GM19328 (cell line): Measurements from ENCODE around the gene SIX5.
"Not testable (repeated sequence)": the region's sequence is repeated elsewhere in the genome, so short reads cannot be mapped to it uniquely, and the experiment has no call there.

Experiments used
- ATAC-seq: cut with Tn5 transposase; IDR thresholded peaks from one replicate; pipeline ENCODE4 v1.9.1; 2021; ENCODE audit warnings: mild to moderate bottlenecking, moderate library complexity; ENCODE audit not compliant: unreplicated experiment

Gene SIX5

DNA sequence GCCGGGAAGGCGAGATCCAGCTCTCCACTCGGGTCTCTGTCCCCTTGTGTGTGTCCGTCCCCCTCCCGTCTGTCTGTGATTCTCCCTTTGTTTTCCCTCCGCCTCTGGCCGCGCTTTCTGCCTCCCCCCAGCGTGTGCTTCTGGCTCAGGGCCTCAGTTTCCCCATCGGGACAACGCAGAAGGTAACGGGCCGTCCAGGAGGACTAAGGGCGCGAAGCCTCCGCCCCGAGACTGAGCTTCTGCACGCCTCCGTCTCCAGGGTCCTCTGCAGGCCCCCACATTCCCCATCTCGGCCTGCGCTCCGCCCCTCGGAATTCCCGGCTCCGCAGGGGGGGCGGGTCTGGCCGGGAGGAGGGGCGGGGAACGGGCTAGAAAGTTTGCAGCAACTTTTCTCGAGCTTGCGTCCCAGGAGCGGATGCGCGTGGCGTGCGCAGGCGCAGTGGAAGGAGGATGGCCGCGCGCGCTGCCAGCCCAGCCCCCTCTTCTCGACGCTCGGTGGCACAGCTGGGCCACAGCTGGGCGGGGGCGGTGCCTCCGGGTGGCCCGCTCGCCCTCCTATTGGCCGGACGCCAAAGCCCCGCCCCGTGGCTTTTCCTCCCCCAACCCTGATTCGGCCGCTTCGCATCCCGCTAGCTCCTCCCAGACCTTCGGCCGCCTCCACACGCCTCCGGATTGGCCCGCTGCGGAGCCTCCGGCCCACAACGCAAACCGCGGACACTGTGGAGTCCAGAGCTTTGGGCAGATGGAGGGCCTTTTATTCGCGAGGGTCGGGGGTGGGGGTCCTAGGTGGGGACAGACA lies at the start of gene SIX5:
Gene SIX5 (minus strand): TSS at position 269 of the 799 bp plus-strand sequence. CDS start 408 bp downstream, outside the sequence.
- peak; percentile 61 for ATAC-seq

DNA sequence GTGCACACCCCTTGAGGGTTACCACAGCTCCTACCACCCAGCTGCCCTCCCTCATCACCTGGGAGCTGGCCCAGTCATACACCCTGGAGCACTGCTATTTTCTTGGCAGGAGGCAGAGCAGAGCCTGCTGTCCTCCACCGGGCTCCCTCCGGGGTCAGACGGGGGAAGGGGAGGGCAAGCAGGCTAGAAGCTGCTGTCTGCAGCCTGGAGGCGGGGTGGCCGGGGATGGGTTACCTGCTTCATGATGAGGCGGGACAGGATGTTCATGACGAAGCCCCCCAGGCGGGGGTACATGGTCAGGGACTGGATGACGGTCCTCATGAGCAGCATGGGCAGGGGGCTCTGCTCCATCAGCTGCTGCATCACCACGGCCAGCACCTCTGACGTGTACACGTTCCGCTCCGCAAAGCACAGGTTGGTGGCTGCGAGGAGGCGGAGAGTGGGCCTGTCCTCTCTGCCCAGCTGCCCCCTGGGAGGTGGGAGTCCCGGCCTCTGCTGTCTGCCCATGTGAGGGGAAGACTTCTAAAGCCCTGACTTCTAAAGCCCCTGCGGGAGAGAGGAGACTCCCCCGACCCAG lies 48.8 kb upstream of the SIX5 start:
- no peak for ATAC-seq

DNA sequence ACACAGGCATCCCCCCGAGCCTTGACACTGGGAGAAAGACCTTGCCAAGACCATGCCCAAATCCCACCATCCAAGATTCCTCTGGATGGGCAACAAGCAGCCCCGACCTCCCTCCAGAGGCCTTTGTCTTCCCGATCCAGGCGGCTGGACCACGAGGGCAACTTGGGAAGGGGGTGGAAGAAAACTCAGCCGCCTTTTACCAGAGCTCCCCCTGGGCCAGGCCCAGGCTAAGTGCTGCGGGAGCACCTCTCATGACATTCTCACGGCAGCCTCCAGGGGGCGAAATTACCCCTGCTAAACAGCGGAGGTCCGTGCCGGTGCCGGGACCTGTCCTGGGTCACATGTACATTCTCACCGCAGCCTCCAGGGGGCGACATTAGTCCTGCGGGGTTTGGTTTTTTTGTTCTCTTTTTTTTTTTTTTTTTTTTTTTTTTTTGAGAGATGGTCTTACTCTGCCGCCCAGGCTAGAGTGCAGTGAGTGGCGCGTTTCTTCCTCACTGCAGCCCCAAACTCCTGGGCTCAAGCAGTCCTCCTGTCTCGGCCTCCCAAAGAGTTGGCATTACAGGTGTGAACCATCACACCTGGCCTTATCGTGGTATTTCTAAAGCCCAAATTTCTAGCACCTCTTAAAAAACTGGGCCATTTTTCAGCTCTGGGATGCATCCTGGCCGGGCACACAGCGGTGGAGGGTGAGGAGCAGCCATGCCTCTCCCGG lies 48.1 kb upstream of the SIX5 start:
- peak; percentile 80 for ATAC-seq

DNA sequence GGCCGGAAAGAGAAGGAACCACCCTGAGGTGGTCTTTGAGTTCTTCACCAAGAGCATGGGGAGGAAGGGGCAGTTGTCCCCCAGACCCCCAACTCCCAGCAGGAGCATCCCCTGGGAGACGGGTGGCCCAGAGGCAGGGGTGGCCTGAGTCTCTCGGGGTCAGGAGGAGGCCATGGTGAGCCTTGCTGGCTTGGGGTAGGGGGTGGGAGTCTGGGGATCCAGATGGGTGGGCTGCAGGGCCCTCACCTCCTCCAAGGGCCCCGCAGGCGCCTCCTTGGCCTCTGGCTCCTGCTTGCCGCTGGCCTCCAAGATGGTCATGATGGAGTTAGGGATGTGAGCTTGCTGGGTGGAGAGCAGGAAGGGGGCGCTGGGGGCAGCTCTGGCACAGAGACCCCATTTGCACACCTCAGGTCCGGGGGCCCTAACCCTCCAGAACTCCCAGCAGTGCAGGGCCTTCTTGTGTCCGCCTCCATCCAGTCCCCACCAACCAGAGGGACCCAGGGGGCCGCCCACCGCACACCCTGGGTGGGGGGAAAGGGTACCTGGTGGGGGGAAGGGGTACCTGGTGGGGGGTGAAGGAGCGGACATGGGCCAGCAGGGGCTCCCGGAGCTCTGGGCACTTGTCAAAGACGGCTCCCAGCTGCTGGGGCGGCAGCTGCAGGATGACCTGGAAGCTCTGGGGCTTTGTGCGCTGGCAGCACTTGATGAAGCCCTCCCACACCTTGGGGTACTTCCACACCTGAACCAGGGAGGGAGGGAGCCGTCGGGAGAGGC lies 47.4 kb upstream of the SIX5 start:
- ATAC-seq: no peak

DNA sequence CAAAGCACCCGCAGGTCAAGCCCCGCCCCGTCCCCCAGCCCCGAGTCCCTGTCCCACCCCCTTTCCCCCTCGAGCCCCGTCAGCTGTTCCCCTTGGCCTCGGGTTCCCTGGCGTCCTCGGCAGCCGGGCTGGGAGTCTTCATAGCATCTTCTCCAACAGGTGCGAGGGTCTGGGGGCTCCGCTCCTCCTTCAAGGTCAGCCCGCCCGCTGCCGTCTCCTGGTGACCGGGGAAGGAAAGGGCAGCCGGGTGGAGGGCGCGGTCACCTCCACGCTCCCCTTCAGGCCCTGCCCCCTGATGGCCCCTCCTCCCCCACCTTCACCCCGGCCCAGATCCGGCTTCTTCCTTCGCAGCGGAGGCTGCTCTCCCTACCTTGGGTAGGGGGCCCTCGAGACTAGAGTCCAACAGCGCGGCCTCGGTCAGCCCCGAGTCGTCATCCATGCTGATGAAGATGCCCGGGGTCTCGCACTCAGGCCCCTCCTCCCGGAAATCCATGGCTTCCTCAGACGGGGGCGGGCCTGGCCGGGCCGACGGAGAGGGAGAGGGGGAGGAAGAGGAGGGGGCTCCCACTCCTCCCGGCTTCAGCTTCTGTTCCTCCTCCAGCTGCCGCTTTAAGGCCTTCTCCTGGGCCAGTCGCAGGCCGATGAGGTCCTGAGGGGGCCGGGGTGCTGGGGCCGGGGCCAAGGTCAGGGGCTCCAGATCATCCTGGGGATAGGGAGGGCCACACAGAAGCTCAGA lies 46.6 kb upstream of the SIX5 start:
- ATAC-seq: no peak

DNA sequence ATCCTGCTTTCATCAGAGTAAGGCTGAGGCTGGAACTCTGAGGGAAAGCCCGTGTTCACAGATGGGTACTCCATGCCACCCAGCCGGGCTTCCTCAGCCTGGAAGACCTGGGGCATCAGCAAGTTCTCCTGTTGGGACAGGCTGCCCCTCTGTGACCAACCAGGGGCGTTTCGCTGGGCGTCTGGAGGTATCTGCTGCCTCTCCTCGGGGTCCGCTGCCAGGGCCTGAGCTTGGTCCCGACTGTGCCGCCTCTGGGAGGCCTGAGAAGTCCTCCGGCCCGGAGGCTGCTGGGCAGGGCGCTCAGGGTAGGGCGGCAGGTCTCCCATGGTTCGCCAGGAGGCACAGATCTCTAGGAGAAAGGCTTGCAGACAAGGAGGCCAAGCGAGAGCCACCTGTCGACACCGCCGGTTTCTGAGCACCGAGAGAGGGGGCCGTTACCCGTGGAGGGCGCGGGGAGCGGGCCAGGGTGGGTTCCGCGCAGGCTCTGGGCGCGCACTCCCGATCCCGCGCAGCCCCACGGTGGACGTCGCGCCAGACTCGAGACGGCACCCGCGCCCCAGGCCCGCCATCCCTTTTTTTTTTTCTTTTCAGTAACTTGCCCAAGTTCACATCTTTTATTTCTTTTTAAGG lies 45.9 kb upstream of the SIX5 start, which contains the start of gene RSPH6A:
Gene RSPH6A (minus strand): TSS at position 458 of the 630 bp plus-strand sequence. CDS start 132 bp downstream, at position 326.
- no peak for ATAC-seq

DNA sequence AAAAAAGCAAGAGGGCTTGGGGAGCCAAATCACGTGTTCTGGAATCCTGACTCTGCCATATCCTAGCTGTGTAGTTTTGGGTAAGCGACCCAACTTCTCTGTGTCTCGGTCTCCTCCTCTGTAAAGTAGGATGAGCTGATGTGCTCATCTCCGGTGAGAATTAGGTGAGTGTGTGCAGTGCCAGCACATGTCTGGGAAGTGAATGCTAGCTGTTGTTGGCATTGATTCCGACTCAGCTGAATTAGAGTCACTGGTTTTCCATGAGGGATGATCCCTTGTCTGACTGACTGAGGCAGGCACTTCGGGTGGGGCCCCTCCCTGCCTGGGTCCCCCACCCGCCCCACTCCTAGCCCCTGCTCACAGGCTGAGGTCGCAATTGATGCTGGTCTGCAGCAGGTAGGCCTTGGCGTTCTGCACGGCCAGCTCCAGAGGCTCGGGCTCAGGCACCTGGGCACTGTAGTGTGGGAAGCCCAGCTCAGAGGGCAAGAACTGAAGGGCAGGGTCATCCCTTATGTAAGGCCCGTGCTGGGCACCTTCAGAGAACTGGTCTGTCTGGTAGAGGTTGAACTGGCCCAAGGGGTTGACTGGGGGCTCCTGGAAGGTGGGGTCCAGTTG lies 45.2 kb upstream of the SIX5 start:
- no peak for ATAC-seq

DNA sequence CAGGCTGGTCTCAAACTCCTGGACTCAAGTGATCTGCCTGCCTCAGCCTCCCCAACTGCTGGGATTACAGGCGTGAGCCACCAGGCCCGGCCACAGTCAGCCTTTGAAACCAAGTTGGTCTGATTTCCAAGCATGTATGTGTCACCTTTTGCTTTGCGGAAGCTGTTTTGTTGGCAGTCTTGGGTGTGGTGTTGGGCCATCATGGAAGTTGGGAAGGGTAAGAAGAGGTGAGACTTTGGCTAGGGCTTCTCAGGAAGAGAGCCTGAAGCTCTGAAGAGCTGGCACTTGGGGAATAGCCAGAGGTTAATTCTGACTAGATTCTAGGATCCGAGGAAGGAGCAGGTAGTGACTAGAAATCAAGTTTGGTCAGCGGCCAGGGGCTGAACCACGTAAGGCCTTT lies 43.2 kb upstream of the SIX5 start:
- no peak for ATAC-seq

DNA sequence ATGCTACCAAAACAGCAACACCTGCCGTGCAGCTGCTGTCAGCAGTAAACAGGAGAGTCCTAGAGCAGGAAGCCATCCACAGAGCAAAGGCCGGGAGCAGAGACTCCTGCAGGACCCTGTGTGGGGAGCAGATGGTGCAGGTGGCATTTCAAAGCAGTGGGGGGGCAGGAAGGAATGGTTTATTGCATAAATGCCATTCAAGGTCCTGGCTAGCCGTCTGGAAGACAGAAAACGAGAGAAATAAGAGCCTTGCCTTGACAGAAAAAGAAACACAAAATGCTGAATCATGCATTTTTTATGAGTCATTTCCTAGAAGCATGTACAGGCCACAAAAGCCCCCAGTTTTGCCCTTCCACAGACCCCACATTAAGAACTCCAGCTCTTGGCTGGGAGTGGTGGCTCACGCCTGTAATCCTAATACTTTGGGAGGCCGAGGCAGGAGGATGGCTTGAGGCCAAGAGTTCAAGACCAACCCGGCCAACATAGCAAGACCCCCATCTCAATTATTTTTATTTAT lies 40.6 kb upstream of the SIX5 start:
- ATAC-seq: no peak

DNA sequence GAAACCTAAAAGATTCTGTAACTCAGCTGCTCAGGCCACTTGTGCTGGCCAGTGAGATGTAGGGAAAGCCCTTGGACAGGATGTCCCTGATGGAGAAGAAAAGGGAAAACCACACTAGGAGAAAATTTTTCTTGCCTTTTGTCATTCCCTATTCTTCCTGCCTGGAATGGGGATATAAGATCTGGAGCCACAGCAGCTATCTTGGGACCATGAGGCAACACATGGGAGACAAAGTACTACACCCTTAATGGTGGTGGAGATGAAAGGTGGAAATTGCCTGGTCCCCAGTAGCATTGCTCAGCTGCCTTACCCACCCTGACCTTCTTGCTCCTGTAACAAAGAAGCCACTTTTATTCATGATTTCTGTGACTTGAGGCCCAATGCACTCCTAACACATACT lies 36.7 kb upstream of the SIX5 start:
- no peak for ATAC-seq

DNA sequence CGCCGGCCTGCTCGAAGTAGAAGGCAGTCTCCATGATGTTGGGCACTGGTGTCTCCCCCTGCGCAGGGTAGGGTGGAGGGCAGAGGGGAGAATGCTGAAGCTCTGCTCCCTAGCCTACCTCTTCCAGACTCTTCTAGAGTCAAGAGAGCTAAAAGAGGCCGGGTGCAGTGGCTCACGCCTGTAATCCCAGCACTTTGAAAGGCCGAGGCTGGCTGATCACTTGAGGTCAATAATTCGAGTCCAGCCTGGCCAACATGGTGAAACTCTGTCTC lies 35.8 kb upstream of the SIX5 start:
- ATAC-seq: no peak

DNA sequence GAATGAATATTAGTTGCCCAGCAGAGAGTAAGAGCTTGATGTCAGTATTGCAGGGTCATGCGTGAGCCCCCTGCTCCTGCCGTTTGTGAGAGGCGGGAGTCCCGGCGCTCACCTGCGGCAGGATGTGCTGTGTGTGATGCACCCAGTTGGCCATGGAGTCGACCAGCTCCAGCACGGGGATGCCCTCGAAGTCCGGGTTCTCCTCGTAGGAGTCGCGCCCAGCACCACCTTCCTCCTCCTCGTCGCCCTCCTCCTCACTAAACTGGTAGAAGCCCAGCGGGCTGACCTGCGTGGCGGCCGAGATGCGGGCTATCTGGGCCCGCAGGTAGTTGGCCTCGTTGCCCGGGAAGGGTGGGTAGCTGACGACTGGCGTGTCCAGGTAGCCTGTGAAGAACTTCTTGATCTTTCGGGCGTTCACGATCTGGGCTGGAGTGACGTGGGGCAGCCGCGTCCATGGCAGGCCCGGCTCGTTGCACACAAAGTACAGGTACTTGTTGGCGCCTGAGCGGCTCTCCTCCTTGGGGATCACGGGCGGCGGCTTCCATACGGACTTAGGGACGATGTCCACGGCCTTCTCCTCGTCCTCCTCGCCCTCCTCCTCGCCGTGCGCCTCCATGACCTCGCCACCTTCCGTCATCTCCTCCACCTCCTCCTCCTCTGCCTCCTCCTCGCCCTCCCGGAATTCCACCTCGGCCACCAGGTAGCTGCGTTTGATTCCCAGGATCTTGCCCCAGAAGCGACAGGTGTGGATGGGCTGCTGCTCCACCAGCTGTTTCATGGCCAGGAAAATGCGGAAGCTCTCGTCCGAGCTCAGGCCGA lies 35.3 kb upstream of the SIX5 start:
- ATAC-seq: no peak

DNA sequence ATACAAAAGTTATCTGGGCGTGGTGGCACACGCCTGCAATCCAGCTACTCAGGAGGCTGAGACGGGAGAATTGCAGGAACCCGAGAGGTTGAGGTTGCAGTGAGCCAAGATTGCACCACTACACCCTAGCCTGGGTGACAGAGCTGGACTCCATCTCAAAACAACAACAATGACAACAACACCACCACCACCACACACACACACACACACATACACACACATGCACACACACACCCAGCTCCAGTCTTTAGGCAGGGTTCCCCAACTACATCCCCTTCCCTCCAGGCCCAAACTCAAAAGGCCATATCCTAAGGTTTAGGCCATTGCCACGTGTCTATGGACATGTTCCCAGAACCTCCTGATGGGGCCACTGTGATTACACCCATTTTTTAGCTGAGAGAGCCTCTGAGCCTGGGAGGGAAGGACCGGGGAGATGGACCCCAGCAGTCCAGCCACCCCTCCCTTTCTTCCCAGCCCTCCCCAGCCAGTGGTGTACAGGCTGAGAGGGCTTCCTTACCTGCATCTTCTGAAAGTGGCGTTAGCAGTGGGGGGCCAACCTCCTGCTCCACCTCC lies 32.6 kb upstream of the SIX5 start:
- no peak for ATAC-seq

DNA sequence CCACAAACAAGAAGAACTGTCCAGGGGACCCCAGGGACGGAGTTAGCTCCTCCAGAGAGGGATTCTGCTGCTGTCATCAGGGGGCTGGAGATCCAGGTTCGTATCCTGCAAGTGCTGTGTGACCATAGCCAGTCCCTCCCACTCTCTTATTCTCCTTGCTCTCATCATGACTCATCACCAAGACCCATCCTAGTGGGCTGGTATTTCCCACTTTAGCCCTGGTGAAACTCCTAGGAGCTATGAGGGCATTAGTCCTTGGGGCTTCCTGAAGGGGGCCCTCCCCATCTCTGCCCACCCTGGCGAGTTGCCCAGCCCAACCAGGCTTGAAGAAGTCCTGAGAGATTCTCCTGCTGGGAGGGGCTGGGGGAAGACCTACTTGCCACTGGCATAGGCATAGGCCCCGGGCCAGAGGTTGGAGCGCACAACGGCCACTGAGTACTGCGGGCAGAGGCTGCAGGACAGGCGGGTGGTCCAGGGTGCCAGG lies 31.1 kb upstream of the SIX5 start:
- no peak for ATAC-seq

DNA sequence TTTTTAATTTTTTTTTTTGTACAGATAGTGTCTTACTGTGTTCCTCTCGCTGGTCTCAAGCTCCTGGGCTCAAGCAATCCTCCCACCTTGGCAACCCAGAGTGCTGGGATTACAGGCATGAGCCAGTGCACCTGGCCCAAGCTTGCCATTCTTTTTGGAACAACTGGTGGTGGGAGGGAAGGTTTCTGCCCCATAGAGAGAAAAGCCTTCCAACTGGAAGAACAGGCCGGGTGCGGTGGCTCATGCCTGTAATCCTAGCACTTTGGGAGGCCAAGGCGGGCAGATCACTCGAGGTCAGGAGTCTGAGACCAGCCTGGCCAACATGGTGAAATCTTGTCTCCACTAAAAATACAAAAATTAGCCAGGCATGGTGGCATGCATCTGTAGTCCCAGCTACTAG lies 30.5 kb upstream of the SIX5 start:
- not testable (repeated sequence) for ATAC-seq

DNA sequence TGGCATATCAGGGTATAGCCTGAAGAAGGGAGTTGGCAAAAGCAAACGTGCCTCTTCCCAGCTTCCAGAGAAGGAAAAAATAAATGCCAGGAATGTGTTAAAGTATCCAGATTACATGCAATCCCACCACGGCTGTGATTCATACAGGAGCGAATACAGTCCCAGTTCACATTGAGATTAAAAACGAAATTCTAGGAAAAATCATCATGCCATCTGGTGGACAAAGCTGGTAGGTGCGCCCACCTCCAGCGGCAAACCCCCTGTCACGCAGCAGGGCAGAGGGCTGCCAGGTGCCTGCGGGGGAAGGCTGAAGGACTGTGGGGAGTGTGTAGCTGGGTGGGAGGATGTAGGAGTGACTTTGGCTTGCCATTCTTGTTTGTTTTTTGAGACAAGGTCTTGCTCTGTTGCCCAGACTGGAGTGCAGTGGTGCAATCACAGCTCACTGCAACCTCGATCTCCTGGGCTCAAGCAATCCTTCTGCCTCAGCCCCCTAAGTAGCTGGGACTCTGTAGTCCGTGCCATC lies 30.0 kb upstream of the SIX5 start:
- no peak for ATAC-seq

DNA sequence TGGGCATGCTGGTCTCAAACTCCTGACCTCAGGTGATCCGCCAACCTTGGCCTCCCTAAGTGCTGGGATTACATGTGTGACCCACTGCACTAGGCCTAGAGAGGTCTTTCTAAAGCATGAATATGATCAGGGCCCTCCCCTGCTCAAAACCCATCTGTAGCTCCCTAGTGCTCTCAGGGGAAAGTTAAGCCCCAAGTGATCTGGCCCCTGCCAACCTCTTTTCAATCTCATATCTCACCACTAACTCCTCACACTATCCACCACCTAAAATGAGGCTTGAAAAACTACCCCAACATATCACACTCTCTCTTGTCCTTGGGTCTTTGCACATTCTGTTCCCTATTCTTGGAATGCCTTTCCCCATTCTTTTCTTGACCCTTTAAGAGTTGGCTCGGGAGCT lies 25.6 kb upstream of the SIX5 start:
- no peak for ATAC-seq

DNA sequence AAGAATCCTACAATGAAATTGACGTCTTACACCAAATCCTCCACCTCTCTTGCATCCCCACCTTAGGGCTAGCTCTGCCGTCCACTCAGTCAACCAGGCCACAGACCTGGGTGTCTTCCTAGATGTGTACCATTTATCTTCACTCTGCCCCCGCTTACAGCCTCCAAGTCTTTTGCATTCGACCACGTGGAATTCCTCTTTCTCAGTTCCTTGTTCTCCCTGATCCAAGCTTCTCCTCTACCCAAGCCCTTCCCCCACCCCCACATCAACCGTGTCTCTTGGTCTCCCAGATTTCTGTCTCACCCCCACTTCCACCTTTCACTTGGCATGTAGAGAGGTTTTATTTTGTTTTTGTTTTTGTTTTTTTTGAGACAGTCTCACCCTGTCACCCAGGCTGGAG lies 24.8 kb upstream of the SIX5 start:
- ATAC-seq: no peak
